VCaP (cell line): Measurements from ENCODE around the gene GLDN.

ENCODE experiments used
- H3K27ac ChIP-seq: fragments of 450-650 bp; 2 replicates; pipeline ENCODE4 v1.5.1; 2017
- CTCF ChIP-seq: fragments of 450-650 bp; conservative IDR thresholded peaks from 2 replicates; pipeline ENCODE4 v1.5.1; 2017; ENCODE audit warnings: mild to moderate bottlenecking, moderate library complexity

Gene GLDN

GRCh38 chr15:51310064-51310463 lies 31.4 kb upstream of the GLDN start:
- H3K27ac ChIP-seq = no peak overlapping the region
- TF ChIP-seq CTCF = no peak

- no peak for TF ChIP-seq CTCF
These were observed 29.9 kb upstream of the GLDN start for GRCh38 chr15:51311510-51311909.

GRCh38 chr15:51312166-51313073 lies 29.0 kb upstream of the GLDN start:
- no peak overlapping the region for H3K27ac ChIP-seq
- no peak for TF ChIP-seq CTCF

More at GRCh38 chr15:51311510-51311909, 29.9 kb upstream of the GLDN start:
- H3K27ac ChIP-seq = no peak overlapping the region

GRCh38 chr15:51313074-51313393 lies 28.4 kb upstream of the GLDN start:
- TF ChIP-seq CTCF = no peak
- H3K27ac ChIP-seq = no peak overlapping the region

GRCh38 chr15:51313644-51314280 lies 27.7 kb upstream of the GLDN start:
- no peak overlapping the region for H3K27ac ChIP-seq
- no peak for TF ChIP-seq CTCF

- TF ChIP-seq CTCF = no peak
- H3K27ac ChIP-seq = no peak overlapping the region
These were observed 26.8 kb upstream of the GLDN start for GRCh38 chr15:51314391-51315337.

GRCh38 chr15:51315726-51316125 lies 25.7 kb upstream of the GLDN start:
- no peak for TF ChIP-seq CTCF
- no peak overlapping the region for H3K27ac ChIP-seq
